B cell (primary cell): ENCODE measurements around the gene THSD4. TPM values are rescaled to one million over a fixed set of nuclear protein-coding genes. Genes with fewer than 3 reads are reported as not detected.

Source experiments
- ATAC-seq: fragments of 200-7000 bp; cut with Tn5 transposase; one replicate; pipeline ENCODE4 v1.10.0; 2021; ENCODE audit warnings: low read depth, mild to moderate bottlenecking, moderate number of reproducible peaks, moderate library complexity
- CTCF ChIA-PET: fragments of 350-600 bp; sonication (Branson Sonifier 250); formaldehyde crosslinking; loops from one replicate; lab custom pipeline; 2021; ENCODE audit warnings: antibody characterized with exemption, inconsistent platforms; lab: Charles Lee
- POLR2A ChIA-PET: fragments of 350-600 bp; sonication (Branson Sonifier 250); formaldehyde crosslinking; loops from one replicate; lab custom pipeline; 2021; ENCODE audit warnings: antibody characterized with exemption; lab: Charles Lee
- DNase-seq: peaks from one replicate; pipeline ENCODE4 v3.0.0; 2013
- H2AFZ ChIP-seq: 2 replicates; pipeline ENCODE4 v1.6.1; 2012; ENCODE audit warnings: mild to moderate bottlenecking, low read depth, low read length; ENCODE audit not compliant: insufficient read depth, poor library complexity, severe bottlenecking
- H3K27ac ChIP-seq, 2 donors: 1 replicate in 1 of 2; 2 replicates in 1 of 2; pipeline ENCODE4 v1.5.1; 2012 to 2013; ENCODE audit warnings: low read length in 2 of 2, mild to moderate bottlenecking in 2 of 2, moderate library complexity in 1 of 2
- H3K27me3 ChIP-seq, 4 experiments: fragments of 200-600 bp in 1 of 4; sonication (generic) in 1 of 4; replicated peaks in 1 of 4; 1 replicate in 2 of 4; 2 replicates in 2 of 4; pipeline versions ENCODE4 v1.6.1 to v1.7.0; 2013 to 2016; ENCODE audit warnings: low read length in 3 of 4, mild to moderate bottlenecking in 2 of 4, mixed read lengths in 1 of 4, moderate library complexity in 1 of 4; ENCODE audit not compliant: insufficient read depth in 4 of 4, control insufficient read depth in 3 of 4; ENCODE audit errors: control extremely low read depth in 1 of 4
- H3K36me3 ChIP-seq, 2 experiments: replicated peaks in 1 of 2; 1 replicate in 1 of 2; 2 replicates in 1 of 2; pipeline versions ENCODE4 v1.6.1 to v1.7.1; 2013; ENCODE audit warnings: low read length in 1 of 2; ENCODE audit not compliant: insufficient read depth in 2 of 2, control insufficient read depth in 1 of 2; ENCODE audit errors: control extremely low read depth in 1 of 2, extremely low read depth in 1 of 2
- H3K4me1 ChIP-seq, 2 donors: fragments of 200-600 bp in 1 of 2; sonication (generic) in 1 of 2; 1 replicate in 1 of 2; 2 replicates in 1 of 2; pipeline versions ENCODE4 v1.5.1 to v1.6.1; 2013 to 2017; ENCODE audit warnings: low read length in 2 of 2; ENCODE audit not compliant: control insufficient read depth in 2 of 2, insufficient read depth in 2 of 2
- H3K4me2 ChIP-seq: replicated peaks from 2 replicates; pipeline ENCODE3; 2012; ENCODE audit warnings: mild to moderate bottlenecking, low read depth, low read length; ENCODE audit not compliant: poor library complexity, severe bottlenecking
- H3K4me3 ChIP-seq, 5 experiments: fragments of 200-600 bp in 1 of 5; sonication (generic) in 1 of 5; 1 replicate in 3 of 5; 2 replicates in 2 of 5; pipeline versions ENCODE4 v1.5.1 to v1.7.0; 2011 to 2016; ENCODE audit warnings: low read length in 4 of 5, mild to moderate bottlenecking in 4 of 5, low read depth in 2 of 5, control low read depth in 1 of 5, moderate library complexity in 1 of 5; ENCODE audit not compliant: insufficient read depth in 1 of 5; ENCODE audit errors: control extremely low read depth in 1 of 5, extremely low read depth in 1 of 5
- H3K79me2 ChIP-seq: fragments of 200-600 bp; sonication (generic); one replicate; pipeline ENCODE4 v1.6.0; 2016; ENCODE audit warnings: low read length; ENCODE audit not compliant: control insufficient read depth, insufficient read depth
- H3K9ac ChIP-seq: fragments of 200-600 bp; sonication (generic); 2 replicates; pipeline ENCODE4 v1.6.1; 2017; ENCODE audit warnings: mild to moderate bottlenecking, low read length, moderate library complexity
- H3K9me3 ChIP-seq, 3 donors: one replicate each; pipeline versions ENCODE4 v1.6.1 to v1.7.1; 2013; ENCODE audit warnings: low read length in 2 of 3; ENCODE audit not compliant: control insufficient read depth in 2 of 3, insufficient read depth in 1 of 3; ENCODE audit errors: control extremely low read depth in 1 of 3
- H4K20me1 ChIP-seq: 2 replicates; pipeline ENCODE4 v1.6.0; 2012; ENCODE audit warnings: mild to moderate bottlenecking, low read length; ENCODE audit not compliant: insufficient read depth, control insufficient read depth, poor library complexity, severe bottlenecking
- H3K27ac Mint-ChIP-seq: one replicate; pipeline ENCODE4 v1.8.0; 2021; ENCODE audit warnings: mixed read lengths
- H3K27me3 Mint-ChIP-seq: one replicate; pipeline ENCODE4 v1.8.0; 2021; ENCODE audit warnings: mixed read lengths
- H3K4me1 Mint-ChIP-seq: one replicate; pipeline ENCODE4 v1.8.0; 2021; ENCODE audit warnings: mixed read lengths
- H3K4me3 Mint-ChIP-seq: one replicate; pipeline ENCODE4 v1.8.0; 2021; ENCODE audit warnings: mixed read lengths
- H3K9me3 Mint-ChIP-seq: one replicate; pipeline ENCODE4 v1.8.0; 2022; ENCODE audit warnings: mixed read lengths; ENCODE audit not compliant: insufficient read depth
- CTCF ChIP-seq: fragments of 200-600 bp; IDR thresholded peaks from one replicate; pipeline ENCODE4 v1.8.0; 2022; ENCODE audit warnings: antibody characterized with exemption, mild to moderate bottlenecking
- EZH2 ChIP-seq: IDR thresholded peaks from 2 replicates; pipeline ENCODE4 v1.6.1; 2012; ENCODE audit warnings: borderline replicate concordance, low read depth, mild to moderate bottlenecking, moderate library complexity, low read length; ENCODE audit not compliant: insufficient read depth, poor library complexity, severe bottlenecking
- WGBS: methylation state at CpG from one replicate; pipeline ENCODE4 v1.1.5; 2013; ENCODE audit warnings: missing lambda C conversion rate; ENCODE audit not compliant: insufficient coverage; 5-methylcytosine and 5-hydroxymethylcytosine counted together
- intact Hi-C: fragments of 100-400 bp; cut with micrococcal nuclease; formaldehyde crosslinking; loops from one replicate; pipeline ENCODE4 v1.10.0; 2022
- polyA plus RNA-seq: library from polyadenylated mRNA; depleted of rRNA; stranded (reverse); fragments of >200 nt; gene quantifications from 2 replicates; pipeline ENCODE4 v1.2.3, GENCODE V29; 2012
- total RNA-seq, 2 donors: library from RNA; stranded (reverse); fragments of 120-200 nt in 1 of 2; gene quantifications; 1 replicate in 1 of 2; 2 replicates in 1 of 2; pipeline versions ENCODE4 v1.2.3 to v1.2.4, GENCODE V29; 2013 to 2022

The THSD4 gene
- total and polyA plus RNA-seq, 2 donors (not counting 1 experiment from before 2014, with no cell fraction given) = not detected

DNA sequence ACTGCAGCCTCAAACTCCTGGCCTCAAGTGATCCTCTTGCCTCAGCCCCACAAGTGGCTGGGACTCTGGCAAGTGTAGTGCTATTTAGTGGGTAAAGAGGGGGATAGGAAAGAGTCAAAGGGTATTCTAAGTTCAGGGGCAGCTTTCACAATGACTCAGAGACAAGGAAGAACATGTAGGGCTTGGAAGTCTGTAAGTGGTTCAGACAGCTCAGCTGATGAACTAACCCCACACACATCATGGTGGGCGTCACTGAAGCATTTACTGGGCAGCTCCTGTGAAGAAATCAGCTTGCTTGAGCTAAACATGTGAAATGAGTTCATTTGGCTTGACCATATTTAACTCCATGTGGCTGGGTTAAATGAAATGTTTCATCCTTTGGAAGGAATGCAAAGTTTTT, 34.6 kb upstream of the THSD4 start:
- intact Hi-C loops = no loop called here

DNA sequence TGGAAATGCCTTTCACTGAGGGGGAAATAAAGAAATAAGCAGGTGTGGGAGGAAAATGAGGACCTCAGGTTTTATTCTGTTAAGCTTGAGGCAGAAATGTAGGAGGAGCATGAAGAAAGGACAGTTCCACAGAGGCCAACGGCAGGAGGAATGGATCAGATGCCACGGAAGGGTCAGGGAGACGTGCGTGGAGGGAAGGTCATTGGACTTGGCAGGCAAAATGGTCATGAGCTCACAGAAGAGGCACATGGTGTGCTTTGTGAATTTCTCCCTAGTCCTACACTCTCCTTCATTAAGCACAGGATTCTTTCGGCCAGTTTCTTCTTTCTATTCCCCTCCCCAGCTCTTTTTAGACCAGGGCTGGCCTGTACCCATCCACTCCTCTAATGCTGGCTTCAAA, 32.5 kb upstream of the THSD4 start:
- H3K79me2 ChIP-seq = no peaks in the 10 kb centered on the region
- no peak overlapping the region for H3K4me3 ChIP-seq
- no peak overlapping the region for H3K4me2 ChIP-seq
- no peaks in the 10 kb centered on the region for H3K27me3 ChIP-seq
- 89% methylated on average over 3 of the region's 5 CpGs for WGBS
- H3K9ac ChIP-seq = no peak overlapping the region
- no peak overlapping the region for H3K27ac Mint-ChIP-seq
- H3K27ac ChIP-seq = no peak overlapping the region
- H3K9me3 Mint-ChIP-seq = peaks cover 5% of the 10 kb centered on the region
- no peaks in the 10 kb centered on the region for H3K9me3 ChIP-seq
- peaks cover 31% of the 10 kb centered on the region for H3K27me3 Mint-ChIP-seq
- intact Hi-C loops = no loop called here
- no peaks in the 10 kb centered on the region for H3K4me1 Mint-ChIP-seq
- ATAC-seq = no peak
- TF ChIP-seq EZH2 (no peak), CTCF (no peak)
- H3K4me3 Mint-ChIP-seq = no peak overlapping the region
- H3K4me1 ChIP-seq = no peaks in the 10 kb centered on the region
- DNase-seq = no peak
- no peaks in the 10 kb centered on the region for H4K20me1 ChIP-seq
- no peaks in the 10 kb centered on the region for H3K36me3 ChIP-seq
- CTCF ChIA-PET = no interaction called here
- POLR2A ChIA-PET = no interaction called here
- H2AFZ ChIP-seq = no peak overlapping the region

More for the DNA sequence above, 34.6 kb upstream of the THSD4 start:
- no peak for DNase-seq
- H3K4me1 ChIP-seq = no peaks in the 10 kb centered on the region
- peaks cover 3% of the 10 kb centered on the region for H3K9me3 Mint-ChIP-seq
- H3K79me2 ChIP-seq = no peaks in the 10 kb centered on the region
- H3K4me3 ChIP-seq = no peak overlapping the region
- CTCF ChIA-PET = no interaction called here
- no peak for ATAC-seq
- H3K9ac ChIP-seq = no peak overlapping the region
- H3K27ac ChIP-seq = no peak overlapping the region
- H3K36me3 ChIP-seq = no peaks in the 10 kb centered on the region
- H3K9me3 ChIP-seq = no peaks in the 10 kb centered on the region
- no peaks in the 10 kb centered on the region for H3K27me3 ChIP-seq
- H3K4me3 Mint-ChIP-seq = no peak overlapping the region
- H3K4me2 ChIP-seq = no peak overlapping the region
- H3K27ac Mint-ChIP-seq = no peak overlapping the region
- no peak overlapping the region for H2AFZ ChIP-seq
- no CpG with 5 or more reads among the region's 1 CpG for WGBS
- H3K27me3 Mint-ChIP-seq = peaks cover 22% of the 10 kb centered on the region
- no peak for TF ChIP-seq EZH2
- TF ChIP-seq CTCF = no peak
- H4K20me1 ChIP-seq = no peaks in the 10 kb centered on the region
- POLR2A ChIA-PET = no interaction called here
- no peaks in the 10 kb centered on the region for H3K4me1 Mint-ChIP-seq
